Brain microvascular endothelial cell (primary cell): ENCODE data around the gene PCF11.
"Not testable (repeated sequence)": the region's sequence is repeated elsewhere in the genome, so short reads cannot be mapped to it uniquely, and the experiment has no call there.

Experiments
- DNase-seq: peaks from one replicate; pipeline ENCODE4 v3.0.0-alpha.2; 2020
- H3K27ac ChIP-seq: fragments of 250-450 bp; sonication (Bioruptor Pico); 2 replicates; pipeline ENCODE4 v1.5.1; 2020; ENCODE audit warnings: mild to moderate bottlenecking, moderate library complexity
- H3K27me3 ChIP-seq: fragments of 250-450 bp; sonication (Bioruptor Pico); replicated peaks from 2 replicates; pipeline ENCODE4 v1.5.1; 2020; ENCODE audit warnings: mild to moderate bottlenecking
- H3K36me3 ChIP-seq: fragments of 250-450 bp; sonication (Bioruptor Pico); replicated peaks from 2 replicates; pipeline ENCODE4 v1.5.1; 2020; ENCODE audit warnings: mild to moderate bottlenecking
- H3K4me3 ChIP-seq: 2 replicates; pipeline ENCODE4 v1.5.1; 2011; ENCODE audit warnings: low read depth, mild to moderate bottlenecking, control low read depth, low read length, moderate library complexity
- CTCF ChIP-seq: IDR thresholded peaks from 2 replicates; pipeline ENCODE4 v1.5.1; 2011; ENCODE audit warnings: low read depth, mild to moderate bottlenecking, moderate library complexity, low read length, control low read depth, inconsistent platforms; ENCODE audit errors: missing control alignments
- in situ Hi-C: cut with HindIII; loops from 2 replicates; pipeline ENCODE4 v1.10.0; 2017; ENCODE audit warnings: low sequenced_read_pairs, low pct_ligation_motif_present

Gene PCF11

GRCh38 chr11:83125577-83125976, 31.4 kb upstream of the PCF11 start:
- Histone ChIP-seq H3K27ac (no peak overlapping the region), H3K36me3 (no peaks in the 10 kb centered on the region), H3K4me3 (no peak overlapping the region), H3K27me3 (no peaks in the 10 kb centered on the region)
- no peak for DNase-seq
- in situ Hi-C loops = no loop called here
- TF ChIP-seq CTCF = no peak

- Histone ChIP-seq H3K27me3 (no peaks in the 10 kb centered on the region), H3K36me3 (no peaks in the 10 kb centered on the region), H3K27ac (no peak overlapping the region), H3K4me3 (no peak overlapping the region)
- in situ Hi-C loops = no loop called here
- TF ChIP-seq CTCF = no peak
- no peak for DNase-seq
These were observed 29.7 kb upstream of the PCF11 start for GRCh38 chr11:83127310-83127637.

DNA sequence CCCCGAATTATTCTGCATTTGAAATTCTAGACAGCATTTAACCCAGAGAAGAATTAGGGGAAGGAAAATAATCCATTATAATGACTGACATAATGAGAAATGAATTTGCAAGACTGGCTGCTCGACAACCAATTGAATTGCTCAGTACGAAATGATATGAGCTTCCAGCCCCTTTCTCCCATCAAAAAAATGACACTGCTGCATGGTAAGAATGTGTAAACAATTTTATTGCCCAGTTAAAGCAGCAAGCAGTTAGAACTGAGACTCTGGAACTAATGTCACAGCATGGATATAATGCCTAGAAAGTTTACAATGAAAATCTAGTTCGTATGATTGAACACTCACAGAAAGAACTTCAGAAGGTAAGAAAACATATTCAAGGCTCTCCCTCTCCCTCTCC, 24.7 kb upstream of the PCF11 start:
- no peak for TF ChIP-seq CTCF
- DNase-seq = no peak
- no peak overlapping the region for H3K4me3 ChIP-seq
- H3K27me3 ChIP-seq = no peaks in the 10 kb centered on the region
- H3K36me3 ChIP-seq = no peaks in the 10 kb centered on the region
- in situ Hi-C loops = no loop called here
- H3K27ac ChIP-seq = no peak overlapping the region

DNA sequence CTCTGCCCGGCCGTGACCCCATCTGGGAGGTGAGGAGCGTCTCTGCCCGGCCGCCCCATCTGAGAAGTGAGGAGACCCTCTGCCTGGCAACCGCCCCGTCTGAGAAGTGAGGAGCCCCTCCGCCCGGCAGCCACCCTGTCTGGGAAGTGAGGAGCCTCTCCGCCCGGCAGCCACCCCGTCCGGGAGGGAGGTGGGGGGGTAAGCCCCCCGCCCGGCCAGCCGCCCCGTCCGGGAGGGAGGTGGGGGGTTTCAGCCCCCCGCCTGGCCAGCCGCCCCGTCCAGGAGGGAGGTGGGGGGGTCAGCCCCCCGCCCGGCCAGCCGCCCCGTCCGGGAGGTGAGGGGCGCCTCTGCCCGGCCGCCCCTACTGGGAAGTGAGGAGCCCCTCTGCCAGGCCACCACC, 23.7 kb upstream of the PCF11 start:
- in situ Hi-C loops, H3K36me3 ChIP-seq, DNase-seq, H3K27me3 ChIP-seq, H3K27ac ChIP-seq, H3K4me3 ChIP-seq: not testable (repeated sequence)

DNA sequence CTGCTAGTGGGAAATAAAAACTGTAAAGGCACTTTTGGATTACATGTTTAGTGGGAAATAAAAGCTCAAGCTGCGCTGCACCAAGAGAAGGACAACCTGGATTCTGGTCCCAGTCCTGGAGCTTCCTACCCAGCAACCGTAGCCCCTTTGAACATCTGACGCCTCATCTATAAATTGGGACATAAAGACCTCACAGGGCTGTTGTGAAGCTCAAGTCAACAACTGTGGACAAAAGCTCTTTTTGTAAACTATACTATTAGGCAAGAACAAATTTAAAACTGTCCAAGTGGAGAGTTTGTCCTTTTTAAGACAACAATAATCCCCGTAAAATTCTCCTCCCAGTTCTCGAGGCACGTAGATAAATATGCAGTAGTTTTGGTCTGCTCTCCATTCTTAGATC, 17.6 kb upstream of the PCF11 start:
- Histone ChIP-seq H3K36me3 (no peaks in the 10 kb centered on the region), H3K4me3 (no peak overlapping the region), H3K27me3 (no peaks in the 10 kb centered on the region), H3K27ac (no peak overlapping the region)
- no peak for DNase-seq
- in situ Hi-C loops = no loop called here
- no peak for TF ChIP-seq CTCF

DNA sequence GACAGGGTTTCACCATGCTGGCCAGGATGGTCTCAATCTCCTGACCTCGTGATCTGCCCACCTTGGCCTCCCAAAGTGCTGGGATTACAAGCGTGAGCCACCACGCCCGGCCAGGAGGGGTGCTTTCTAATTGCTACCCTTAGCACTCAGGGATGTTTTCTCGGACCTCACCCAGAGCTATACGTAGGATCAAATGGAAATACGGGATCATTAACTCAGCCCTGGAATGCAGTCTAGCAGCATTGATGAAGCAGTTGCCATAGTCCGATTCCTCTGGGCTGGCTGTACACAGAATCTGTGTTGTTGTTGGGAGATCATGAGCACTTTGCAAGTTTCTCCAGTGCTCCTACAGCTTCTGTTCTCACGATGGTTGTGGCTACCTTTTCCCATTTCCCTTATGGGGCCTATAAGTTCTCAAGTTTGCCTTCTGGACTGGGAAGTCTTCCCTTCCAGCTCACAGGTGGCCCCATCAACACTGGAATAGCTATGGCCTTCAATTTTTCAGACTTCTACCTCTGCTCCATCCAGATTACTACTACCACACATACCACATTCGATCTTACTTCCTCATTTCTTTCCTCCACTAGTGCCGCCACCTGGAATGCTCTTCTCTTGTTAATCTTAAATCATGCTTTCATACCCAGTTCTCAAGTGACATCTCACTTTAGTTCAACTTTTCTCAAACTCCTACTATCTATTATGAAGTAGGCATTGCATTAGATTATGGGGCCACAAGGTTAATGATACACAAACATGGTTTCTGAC, 16.1 kb upstream of the PCF11 start:
- Histone ChIP-seq H3K27me3 (no peaks in the 10 kb centered on the region), H3K36me3 (no peaks in the 10 kb centered on the region), H3K4me3 (no peak overlapping the region), H3K27ac (no peak overlapping the region)
- in situ Hi-C loops = no loop called here
- TF ChIP-seq CTCF = no peak
- no peak for DNase-seq
